Loucy (cell line): ENCODE data around the gene SAFB2.

Experiments used
- H2AFZ ChIP-seq: fragments of 200-600 bp; sonication (generic); 2 replicates; pipeline ENCODE4 v1.6.0; 2016; ENCODE audit warnings: antibody characterized with exemption, mild to moderate bottlenecking, low read length, moderate library complexity
- H3F3A ChIP-seq: fragments of 200-600 bp; 2 replicates; pipeline ENCODE4 v1.6.0; 2016; ENCODE audit warnings: antibody characterized with exemption, low read depth, mild to moderate bottlenecking
- H3K27me3 ChIP-seq: fragments of 200-600 bp; sonication (generic); 2 replicates; pipeline ENCODE4 v1.6.1; 2014; ENCODE audit warnings: low read length, mild to moderate bottlenecking; ENCODE audit not compliant: insufficient read depth, poor library complexity, severe bottlenecking
- H3K36me3 ChIP-seq: fragments of 200-600 bp; sonication (generic); 2 replicates; pipeline ENCODE4 v1.6.1; 2016; ENCODE audit warnings: low read length; ENCODE audit not compliant: insufficient read depth
- H3K4me1 ChIP-seq: fragments of 200-600 bp; sonication (generic); 2 replicates; pipeline ENCODE4 v1.5.1; 2014; ENCODE audit warnings: low read length, mild to moderate bottlenecking; ENCODE audit not compliant: insufficient read depth, poor library complexity, severe bottlenecking
- H3K4me2 ChIP-seq: fragments of 200-600 bp; sonication (generic); 2 replicates; pipeline ENCODE4 v1.6.0; 2014; ENCODE audit warnings: antibody characterized with exemption, low read length, low read depth, mild to moderate bottlenecking; ENCODE audit not compliant: poor library complexity, severe bottlenecking
- H3K4me3 ChIP-seq: fragments of 200-600 bp; sonication (generic); 2 replicates; pipeline ENCODE4 v1.5.1; 2014; ENCODE audit warnings: low read length, mild to moderate bottlenecking, mixed read lengths; ENCODE audit not compliant: poor library complexity, severe bottlenecking
- H3K79me2 ChIP-seq: fragments of 200-600 bp; sonication (generic); 2 replicates; pipeline ENCODE4 v1.6.1; 2014; ENCODE audit warnings: low read length; ENCODE audit not compliant: insufficient read depth
- H3K9ac ChIP-seq: fragments of 200-600 bp; sonication (generic); 2 replicates; pipeline ENCODE4 v1.6.0; 2014; ENCODE audit warnings: mild to moderate bottlenecking, low read depth, low read length, moderate library complexity; ENCODE audit not compliant: poor library complexity, severe bottlenecking
- H3K9me2 ChIP-seq: fragments of 200-600 bp; sonication (generic); replicated peaks from 2 replicates; pipeline ENCODE4 v1.6.1; 2016; ENCODE audit warnings: low read depth, low read length, mixed read lengths
- H3K9me3 ChIP-seq: fragments of 200-600 bp; sonication (generic); 2 replicates; pipeline ENCODE4 v1.6.1; 2014; ENCODE audit warnings: mild to moderate bottlenecking, antibody characterized with exemption, low read length, low read depth; ENCODE audit not compliant: insufficient read depth
- H4K20me1 ChIP-seq: fragments of 200-600 bp; sonication (generic); 2 replicates; pipeline ENCODE4 v1.6.0; 2014; ENCODE audit warnings: antibody characterized with exemption, low read length, mild to moderate bottlenecking; ENCODE audit not compliant: insufficient read depth, poor library complexity, severe bottlenecking
- CTCF ChIP-seq: fragments of 200-600 bp; sonication (generic); conservative IDR thresholded peaks from 2 replicates; pipeline ENCODE4 v1.5.1; 2014; ENCODE audit warnings: mild to moderate bottlenecking, antibody characterized with exemption, low read length
- EZH2phosphoT487 ChIP-seq: fragments of 200-600 bp; IDR thresholded peaks from 2 replicates; pipeline ENCODE4 v1.6.1; 2018; ENCODE audit warnings: antibody characterized with exemption, mild to moderate bottlenecking, moderate library complexity, borderline replicate concordance

The SAFB2 gene

GRCh38 chr19:5655412-5655811 lies 32.8 kb upstream of the SAFB2 start:
- no peaks in the 10 kb centered on the region for H3K4me1 ChIP-seq
- H3K4me2 ChIP-seq: no peak overlapping the region
- H3K9me2 ChIP-seq: no peaks in the 10 kb centered on the region
- no peak overlapping the region for H3K9ac ChIP-seq
- H3K9me3 ChIP-seq: no peaks in the 10 kb centered on the region
- H4K20me1 ChIP-seq: no peaks in the 10 kb centered on the region
- peaks cover 89% of the 10 kb centered on the region for H3K36me3 ChIP-seq
- H3K79me2 ChIP-seq: no peaks in the 10 kb centered on the region
- no peak for TF ChIP-seq CTCF
- no peak for TF ChIP-seq EZH2phosphoT487
- no peaks in the 10 kb centered on the region for H3F3A ChIP-seq
- H3K27me3 ChIP-seq: no peaks in the 10 kb centered on the region
- no peak overlapping the region for H2AFZ ChIP-seq
- H3K4me3 ChIP-seq: no peak overlapping the region

- no peaks in the 10 kb centered on the region for H3K9me2 ChIP-seq
- no peak overlapping the region for H3K4me2 ChIP-seq
- H3K9me3 ChIP-seq: no peaks in the 10 kb centered on the region
- no peak for TF ChIP-seq CTCF
- TF ChIP-seq EZH2phosphoT487: no peak
- no peaks in the 10 kb centered on the region for H3K79me2 ChIP-seq
- H3K36me3 ChIP-seq: peaks cover 89% of the 10 kb centered on the region
- no peak overlapping the region for H3K9ac ChIP-seq
- H3K27me3 ChIP-seq: no peaks in the 10 kb centered on the region
- no peak overlapping the region for H2AFZ ChIP-seq
- H3K4me1 ChIP-seq: no peaks in the 10 kb centered on the region
- H4K20me1 ChIP-seq: no peaks in the 10 kb centered on the region
- H3F3A ChIP-seq: no peaks in the 10 kb centered on the region
- H3K4me3 ChIP-seq: no peak overlapping the region
These were observed 32.4 kb upstream of the SAFB2 start for GRCh38 chr19:5654931-5655330.

GRCh38 chr19:5652261-5652660 lies 29.7 kb upstream of the SAFB2 start:
- Histone ChIP-seq H4K20me1 (peaks cover 10% of the 10 kb centered on the region), H3K27me3 (no peaks in the 10 kb centered on the region), H3K9me3 (no peaks in the 10 kb centered on the region), H3K36me3 (peaks cover 85% of the 10 kb centered on the region), H3K9ac (no peak overlapping the region), H3K9me2 (no peaks in the 10 kb centered on the region), H3K4me1 (no peaks in the 10 kb centered on the region), H3K4me3 (no peak overlapping the region), H3K79me2 (no peaks in the 10 kb centered on the region; the same call in 1 of the 2 replicates), H3F3A (no peaks in the 10 kb centered on the region), H3K4me2 (no peak overlapping the region), H2AFZ (no peak overlapping the region)
- TF ChIP-seq CTCF (no peak), EZH2phosphoT487 (no peak)
